K562 (cell line): Measurements from ENCODE around the gene ACKR2. TPM values are rescaled to one million over a fixed set of nuclear protein-coding genes. Genes with fewer than 3 reads are reported as not detected.

ENCODE experiments used
- BRCA1 ChIP-seq, 2 experiments: fragments of 450-650 bp in 1 of 2; sonication (generic) in 1 of 2; formaldehyde crosslinking in 1 of 2; IDR thresholded peaks; 2 replicates each; pipeline versions ENCODE4 v1.5.0 to v1.6.1; 2017 to 2020; ENCODE audit warnings: mild to moderate bottlenecking in 1 of 2, missing genetic modification reagents in 1 of 2
- CREM ChIP-seq: IDR thresholded peaks from 2 replicates; pipeline ENCODE4 v1.6.1; 2014; ENCODE audit warnings: antibody characterized with exemption, low read depth
- FOSL1 ChIP-seq: fragments of 200-800 bp; sonication (Bioruptor generic); conservative IDR thresholded peaks from 2 replicates; pipeline ENCODE4 v1.6.1; 2016; ENCODE audit warnings: missing genetic modification characterization, missing compliant biosample characterization
- NR2C2 ChIP-seq, 2 experiments: fragments of 200-800 bp in 1 of 2; sonication (Bioruptor generic) in 1 of 2; sonication (generic) in 1 of 2; formaldehyde crosslinking in 1 of 2; IDR thresholded peaks; 2 replicates each; pipeline versions ENCODE4 v1.6.1 to v1.8.0; 2016 to 2022; ENCODE audit warnings: mild to moderate bottlenecking in 1 of 2, missing compliant biosample characterization in 1 of 2, missing genetic modification characterization in 1 of 2, missing genetic modification reagents in 1 of 2
- SMARCA4 ChIP-seq: fragments of 450-650 bp; IDR thresholded peaks from 2 replicates; pipeline ENCODE4 v1.6.1; 2016
- TBL1XR1 ChIP-seq, 2 experiments: IDR thresholded peaks; 2 replicates each; pipeline ENCODE4 v1.6.1; 2012; ENCODE audit warnings: improper control_type of control experiment in 2 of 2, low read length in 2 of 2, mild to moderate bottlenecking in 1 of 2
- ZFPM2 ChIP-seq: fragments of 250-450 bp; sonication (Bioruptor Pico); IDR thresholded peaks from 2 replicates; pipeline ENCODE4 v1.5.1; 2022; ENCODE audit warnings: mild to moderate bottlenecking
- ZNF586 ChIP-seq: fragments of 450-650 bp; formaldehyde crosslinking; conservative IDR thresholded peaks from 2 replicates; pipeline ENCODE4 v1.4.0; 2020; ENCODE audit warnings: mild to moderate bottlenecking, moderate library complexity
- polyA plus RNA-seq, 8 experiments: library from polyadenylated mRNA; depleted of rRNA in 4 of 8; stranded (reverse) in 5 of 8; unstranded in 3 of 8; fragments of >200 nt; fragmentation: Nextera tagmentation in 2 of 8; fragmentation: Illumina TruSeq in 1 of 8; extraction: Ambion mirVana in 2 of 8; extraction: Trizol in 1 of 8; gene quantifications; 2 replicates each; pipeline versions ENCODE4 v1.2.1 to v1.2.3, GENCODE V29; 2011 to 2014; ENCODE audit warnings: inconsistent platforms in 1 of 8, missing spikeins in 1 of 8
- total RNA-seq, 7 experiments: library from RNA; depleted of rRNA in 6 of 7; stranded (reverse); fragments of >200 nt in 6 of 7; fragmentation: Illumina TruSeq in 2 of 7; extraction: Trizol in 2 of 7; gene quantifications; 2 replicates each; pipeline versions ENCODE4 v1.2.1 to v1.2.3, GENCODE V29; 2011 to 2021; ENCODE audit warnings: low replicate concordance in 1 of 7
- TF ChIP-seq, protein P1 (sequence below): sonication (generic); formaldehyde crosslinking; IDR thresholded peaks from 2 replicates; pipeline ENCODE4 v1.8.0; 2022; ENCODE audit warnings: mild to moderate bottlenecking, missing genetic modification reagents
- TF ChIP-seq, protein P2 (sequence below), 2 experiments: fragments of 450-650 bp in 1 of 2; sonication (generic) in 1 of 2; formaldehyde crosslinking in 1 of 2; IDR thresholded peaks; 2 replicates each; pipeline versions ENCODE4 v1.7.1 to v1.9.0; 2016 to 2022; ENCODE audit warnings: inconsistent platforms in 1 of 2, mild to moderate bottlenecking in 1 of 2, missing genetic modification reagents in 1 of 2

Gene ACKR2
- total and polyA plus RNA-seq, 9 of the 15 experiments (the other 6 are each of a cell fraction or from before 2014, with no cell fraction given), result 0.03 to 0.69 (median 0.25) TPM; not detected in 1

DNA sequence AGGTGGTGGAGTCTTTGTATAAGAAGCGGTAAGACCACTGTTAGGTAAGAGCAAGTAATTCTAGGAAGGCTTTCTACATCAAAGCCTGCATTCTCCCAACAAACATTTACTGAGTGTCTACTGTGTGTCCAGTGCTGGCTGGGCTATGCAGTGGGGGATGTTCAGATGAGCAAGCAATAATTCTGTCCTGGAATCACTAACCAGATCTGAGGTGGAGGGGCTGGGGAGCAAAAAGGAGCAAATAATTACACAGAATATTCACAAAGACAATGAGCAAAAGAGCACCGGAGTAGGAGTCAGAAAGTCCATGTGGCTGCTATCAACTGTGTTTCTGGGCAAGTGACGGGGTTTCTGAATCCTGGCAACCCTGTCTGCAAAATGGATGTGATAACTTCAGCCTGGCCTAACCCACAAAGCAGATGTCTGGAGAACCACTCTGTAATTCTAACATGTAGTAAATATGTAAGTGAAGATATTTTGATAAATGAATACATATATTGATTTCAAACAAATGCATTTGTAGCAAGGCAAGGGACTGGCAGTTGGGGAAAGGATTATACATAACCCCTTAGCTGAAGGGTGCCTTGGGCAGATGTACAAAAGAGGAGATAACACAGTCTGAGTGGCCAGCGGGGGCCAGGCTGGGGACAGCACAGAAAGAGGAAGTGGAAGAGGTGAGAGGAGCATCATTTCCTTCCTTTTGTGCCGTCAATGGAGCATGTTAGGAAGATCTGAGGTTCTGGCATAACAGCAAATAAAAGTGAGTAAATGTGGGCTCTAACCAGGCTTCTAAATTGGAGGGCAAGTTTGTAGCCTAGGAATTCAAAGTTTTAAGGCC, 37.7 kb downstream of the ACKR2 start (continued):
- TF ChIP-seq SMARCA4 (peak; percentile 61; the same call in 1 of the 2 replicates), CREM (peak; percentile 71), TBL1XR1 (IDR thresholded peaks at IDR 0.05; ENCODE audit: low read length in 2 of 2) (no peak), ZNF586 (CRISPR knock-in tag) (no peak), NR2C2 (CRISPR knock-in tag; IDR thresholded peaks at IDR 0.05) (no peak), NR2C2 (tag; IDR thresholded peaks at IDR 0.05) (no peak), FOSL1 (tag) (0 out of 2 replicates have a peak, but pooled peaks have one; percentile 18), ZFPM2 (CRISPR knock-in tag) (no peak), BRCA1 (IDR thresholded peaks at IDR 0.05) (no peak), BRCA1 (CRISPR knock-in tag; IDR thresholded peaks at IDR 0.05) (no peak)
- TF ChIP-seq, protein P1, sequence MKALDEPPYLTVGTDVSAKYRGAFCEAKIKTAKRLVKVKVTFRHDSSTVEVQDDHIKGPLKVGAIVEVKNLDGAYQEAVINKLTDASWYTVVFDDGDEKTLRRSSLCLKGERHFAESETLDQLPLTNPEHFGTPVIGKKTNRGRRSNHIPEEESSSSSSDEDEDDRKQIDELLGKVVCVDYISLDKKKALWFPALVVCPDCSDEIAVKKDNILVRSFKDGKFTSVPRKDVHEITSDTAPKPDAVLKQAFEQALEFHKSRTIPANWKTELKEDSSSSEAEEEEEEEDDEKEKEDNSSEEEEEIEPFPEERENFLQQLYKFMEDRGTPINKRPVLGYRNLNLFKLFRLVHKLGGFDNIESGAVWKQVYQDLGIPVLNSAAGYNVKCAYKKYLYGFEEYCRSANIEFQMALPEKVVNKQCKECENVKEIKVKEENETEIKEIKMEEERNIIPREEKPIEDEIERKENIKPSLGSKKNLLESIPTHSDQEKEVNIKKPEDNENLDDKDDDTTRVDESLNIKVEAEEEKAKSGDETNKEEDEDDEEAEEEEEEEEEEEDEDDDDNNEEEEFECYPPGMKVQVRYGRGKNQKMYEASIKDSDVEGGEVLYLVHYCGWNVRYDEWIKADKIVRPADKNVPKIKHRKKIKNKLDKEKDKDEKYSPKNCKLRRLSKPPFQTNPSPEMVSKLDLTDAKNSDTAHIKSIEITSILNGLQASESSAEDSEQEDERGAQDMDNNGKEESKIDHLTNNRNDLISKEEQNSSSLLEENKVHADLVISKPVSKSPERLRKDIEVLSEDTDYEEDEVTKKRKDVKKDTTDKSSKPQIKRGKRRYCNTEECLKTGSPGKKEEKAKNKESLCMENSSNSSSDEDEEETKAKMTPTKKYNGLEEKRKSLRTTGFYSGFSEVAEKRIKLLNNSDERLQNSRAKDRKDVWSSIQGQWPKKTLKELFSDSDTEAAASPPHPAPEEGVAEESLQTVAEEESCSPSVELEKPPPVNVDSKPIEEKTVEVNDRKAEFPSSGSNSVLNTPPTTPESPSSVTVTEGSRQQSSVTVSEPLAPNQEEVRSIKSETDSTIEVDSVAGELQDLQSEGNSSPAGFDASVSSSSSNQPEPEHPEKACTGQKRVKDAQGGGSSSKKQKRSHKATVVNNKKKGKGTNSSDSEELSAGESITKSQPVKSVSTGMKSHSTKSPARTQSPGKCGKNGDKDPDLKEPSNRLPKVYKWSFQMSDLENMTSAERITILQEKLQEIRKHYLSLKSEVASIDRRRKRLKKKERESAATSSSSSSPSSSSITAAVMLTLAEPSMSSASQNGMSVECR, result 0 out of 2 replicates have a peak, but pooled peaks have one; percentile 23
- TF ChIP-seq, protein P2, sequence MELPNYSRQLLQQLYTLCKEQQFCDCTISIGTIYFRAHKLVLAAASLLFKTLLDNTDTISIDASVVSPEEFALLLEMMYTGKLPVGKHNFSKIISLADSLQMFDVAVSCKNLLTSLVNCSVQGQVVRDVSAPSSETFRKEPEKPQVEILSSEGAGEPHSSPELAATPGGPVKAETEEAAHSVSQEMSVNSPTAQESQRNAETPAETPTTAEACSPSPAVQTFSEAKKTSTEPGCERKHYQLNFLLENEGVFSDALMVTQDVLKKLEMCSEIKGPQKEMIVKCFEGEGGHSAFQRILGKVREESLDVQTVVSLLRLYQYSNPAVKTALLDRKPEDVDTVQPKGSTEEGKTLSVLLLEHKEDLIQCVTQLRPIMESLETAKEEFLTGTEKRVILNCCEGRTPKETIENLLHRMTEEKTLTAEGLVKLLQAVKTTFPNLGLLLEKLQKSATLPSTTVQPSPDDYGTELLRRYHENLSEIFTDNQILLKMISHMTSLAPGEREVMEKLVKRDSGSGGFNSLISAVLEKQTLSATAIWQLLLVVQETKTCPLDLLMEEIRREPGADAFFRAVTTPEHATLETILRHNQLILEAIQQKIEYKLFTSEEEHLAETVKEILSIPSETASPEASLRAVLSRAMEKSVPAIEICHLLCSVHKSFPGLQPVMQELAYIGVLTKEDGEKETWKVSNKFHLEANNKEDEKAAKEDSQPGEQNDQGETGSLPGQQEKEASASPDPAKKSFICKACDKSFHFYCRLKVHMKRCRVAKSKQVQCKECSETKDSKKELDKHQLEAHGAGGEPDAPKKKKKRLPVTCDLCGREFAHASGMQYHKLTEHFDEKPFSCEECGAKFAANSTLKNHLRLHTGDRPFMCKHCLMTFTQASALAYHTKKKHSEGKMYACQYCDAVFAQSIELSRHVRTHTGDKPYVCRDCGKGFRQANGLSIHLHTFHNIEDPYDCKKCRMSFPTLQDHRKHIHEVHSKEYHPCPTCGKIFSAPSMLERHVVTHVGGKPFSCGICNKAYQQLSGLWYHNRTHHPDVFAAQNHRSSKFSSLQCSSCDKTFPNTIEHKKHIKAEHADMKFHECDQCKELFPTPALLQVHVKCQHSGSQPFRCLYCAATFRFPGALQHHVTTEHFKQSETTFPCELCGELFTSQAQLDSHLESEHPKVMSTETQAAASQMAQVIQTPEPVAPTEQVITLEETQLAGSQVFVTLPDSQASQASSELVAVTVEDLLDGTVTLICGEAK (IDR thresholded peaks at IDR 0.05), result peak; percentile 61
- TF ChIP-seq, protein P2 (CRISPR knock-in tag; IDR thresholded peaks at IDR 0.05), result no peak
